ENCODE measurements around the gene DIP2A.
A peak's percentile ranks its signal among the peaks of the same experiment; 100 is the strongest.

The DIP2A gene, protein sequence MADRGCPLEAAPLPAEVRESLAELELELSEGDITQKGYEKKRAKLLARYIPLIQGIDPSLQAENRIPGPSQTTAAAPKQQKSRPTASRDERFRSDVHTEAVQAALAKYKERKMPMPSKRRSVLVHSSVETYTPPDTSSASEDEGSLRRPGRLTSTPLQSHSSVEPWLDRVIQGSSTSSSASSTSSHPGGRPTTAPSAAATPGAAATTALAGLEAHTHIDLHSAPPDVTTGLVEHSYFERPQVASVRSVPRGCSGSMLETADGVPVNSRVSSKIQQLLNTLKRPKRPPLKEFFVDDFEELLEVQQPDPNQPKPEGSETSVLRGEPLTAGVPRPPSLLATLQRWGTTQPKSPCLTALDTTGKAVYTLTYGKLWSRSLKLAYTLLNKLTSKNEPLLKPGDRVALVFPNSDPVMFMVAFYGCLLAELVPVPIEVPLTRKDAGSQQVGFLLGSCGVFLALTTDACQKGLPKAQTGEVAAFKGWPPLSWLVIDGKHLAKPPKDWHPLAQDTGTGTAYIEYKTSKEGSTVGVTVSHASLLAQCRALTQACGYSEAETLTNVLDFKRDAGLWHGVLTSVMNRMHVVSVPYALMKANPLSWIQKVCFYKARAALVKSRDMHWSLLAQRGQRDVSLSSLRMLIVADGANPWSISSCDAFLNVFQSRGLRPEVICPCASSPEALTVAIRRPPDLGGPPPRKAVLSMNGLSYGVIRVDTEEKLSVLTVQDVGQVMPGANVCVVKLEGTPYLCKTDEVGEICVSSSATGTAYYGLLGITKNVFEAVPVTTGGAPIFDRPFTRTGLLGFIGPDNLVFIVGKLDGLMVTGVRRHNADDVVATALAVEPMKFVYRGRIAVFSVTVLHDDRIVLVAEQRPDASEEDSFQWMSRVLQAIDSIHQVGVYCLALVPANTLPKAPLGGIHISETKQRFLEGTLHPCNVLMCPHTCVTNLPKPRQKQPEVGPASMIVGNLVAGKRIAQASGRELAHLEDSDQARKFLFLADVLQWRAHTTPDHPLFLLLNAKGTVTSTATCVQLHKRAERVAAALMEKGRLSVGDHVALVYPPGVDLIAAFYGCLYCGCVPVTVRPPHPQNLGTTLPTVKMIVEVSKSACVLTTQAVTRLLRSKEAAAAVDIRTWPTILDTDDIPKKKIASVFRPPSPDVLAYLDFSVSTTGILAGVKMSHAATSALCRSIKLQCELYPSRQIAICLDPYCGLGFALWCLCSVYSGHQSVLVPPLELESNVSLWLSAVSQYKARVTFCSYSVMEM (N-terminal part only)

DNA sequence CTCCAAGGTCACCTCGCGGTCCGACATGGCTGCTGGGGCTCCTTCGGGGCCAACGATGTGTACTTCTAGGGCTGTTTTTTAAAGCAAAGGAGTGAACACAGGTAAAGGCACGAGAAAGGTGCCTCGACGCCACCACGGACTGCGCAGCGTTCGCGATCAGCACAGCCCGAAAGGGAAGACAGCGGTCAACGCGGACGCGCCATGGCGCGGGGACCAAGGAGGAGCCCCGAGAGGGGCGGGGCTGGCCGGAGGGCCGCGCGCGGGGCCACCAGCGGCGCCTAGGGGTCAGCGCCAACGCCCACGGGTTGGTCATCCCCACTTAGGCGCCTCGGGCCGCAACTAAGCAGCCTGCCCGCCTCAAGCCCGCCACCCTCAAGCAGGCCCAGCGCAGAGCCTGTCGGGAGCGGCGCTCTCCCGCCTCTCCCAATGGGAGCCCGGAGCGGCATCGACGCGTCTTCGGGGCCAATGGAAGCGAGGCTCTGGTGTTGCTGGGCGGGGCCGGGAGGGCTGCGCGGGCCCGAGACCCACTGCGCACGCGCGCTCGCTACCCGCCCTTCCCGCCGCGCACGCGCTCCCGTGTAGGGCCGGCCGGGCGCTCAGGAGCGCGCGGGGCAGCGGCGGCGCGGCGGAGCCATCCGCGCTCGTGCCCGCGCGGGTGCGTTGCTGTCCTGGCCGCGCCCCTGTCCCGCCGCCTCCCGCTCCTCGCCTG, at the start of gene DIP2A:
Gene DIP2A (plus strand): TSS at position 577 of the 709 bp plus-strand sequence. CDS start 241 bp downstream, outside the sequence.
- peak within 1 kb of the TSS; percentile 100 for H3K4me3 ChIP-seq (ENCODE audit: low read length)
- peaks cover 18% of the 10 kb centered on the region for H3K36me3 ChIP-seq (replicated peaks; ENCODE audit: low read depth, low read length)
- H3K27me3 ChIP-seq (ENCODE audit: low read depth, low read length): no peaks in the 10 kb centered on the region
- TF ChIP-seq, protein P1, sequence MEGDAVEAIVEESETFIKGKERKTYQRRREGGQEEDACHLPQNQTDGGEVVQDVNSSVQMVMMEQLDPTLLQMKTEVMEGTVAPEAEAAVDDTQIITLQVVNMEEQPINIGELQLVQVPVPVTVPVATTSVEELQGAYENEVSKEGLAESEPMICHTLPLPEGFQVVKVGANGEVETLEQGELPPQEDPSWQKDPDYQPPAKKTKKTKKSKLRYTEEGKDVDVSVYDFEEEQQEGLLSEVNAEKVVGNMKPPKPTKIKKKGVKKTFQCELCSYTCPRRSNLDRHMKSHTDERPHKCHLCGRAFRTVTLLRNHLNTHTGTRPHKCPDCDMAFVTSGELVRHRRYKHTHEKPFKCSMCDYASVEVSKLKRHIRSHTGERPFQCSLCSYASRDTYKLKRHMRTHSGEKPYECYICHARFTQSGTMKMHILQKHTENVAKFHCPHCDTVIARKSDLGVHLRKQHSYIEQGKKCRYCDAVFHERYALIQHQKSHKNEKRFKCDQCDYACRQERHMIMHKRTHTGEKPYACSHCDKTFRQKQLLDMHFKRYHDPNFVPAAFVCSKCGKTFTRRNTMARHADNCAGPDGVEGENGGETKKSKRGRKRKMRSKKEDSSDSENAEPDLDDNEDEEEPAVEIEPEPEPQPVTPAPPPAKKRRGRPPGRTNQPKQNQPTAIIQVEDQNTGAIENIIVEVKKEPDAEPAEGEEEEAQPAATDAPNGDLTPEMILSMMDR (IDR thresholded peaks at IDR 0.05; ENCODE audit: low read depth, low read length): no peak
- TF ChIP-seq EZH2phosphoT487 (IDR thresholded peaks at IDR 0.05; ENCODE audit: low read depth): no peak
- H2AFZ ChIP-seq (ENCODE audit: low read depth, low read length): peak within 1 kb of the TSS; percentile 86
- peaks cover 44% of the 10 kb centered on the region for H3K79me2 ChIP-seq (ENCODE audit: low read length)
- H3K9me3 ChIP-seq (ENCODE audit: insufficient read depth, low read length): no peaks in the 10 kb centered on the region
- H3K4me1 ChIP-seq (ENCODE audit: low read length): peaks cover 15% of the 10 kb centered on the region
- no peaks in the 10 kb centered on the region for H4K20me1 ChIP-seq (ENCODE audit: insufficient read depth, low read length)
- peak within 1 kb of the TSS; percentile 62 for H3K27ac ChIP-seq (ENCODE audit: low read length)
- H3K9ac ChIP-seq (ENCODE audit: low read length): peak within 1 kb of the TSS; percentile 97
- peak within 1 kb of the TSS; percentile 99 for H3K4me2 ChIP-seq (ENCODE audit: low read length)

DNA sequence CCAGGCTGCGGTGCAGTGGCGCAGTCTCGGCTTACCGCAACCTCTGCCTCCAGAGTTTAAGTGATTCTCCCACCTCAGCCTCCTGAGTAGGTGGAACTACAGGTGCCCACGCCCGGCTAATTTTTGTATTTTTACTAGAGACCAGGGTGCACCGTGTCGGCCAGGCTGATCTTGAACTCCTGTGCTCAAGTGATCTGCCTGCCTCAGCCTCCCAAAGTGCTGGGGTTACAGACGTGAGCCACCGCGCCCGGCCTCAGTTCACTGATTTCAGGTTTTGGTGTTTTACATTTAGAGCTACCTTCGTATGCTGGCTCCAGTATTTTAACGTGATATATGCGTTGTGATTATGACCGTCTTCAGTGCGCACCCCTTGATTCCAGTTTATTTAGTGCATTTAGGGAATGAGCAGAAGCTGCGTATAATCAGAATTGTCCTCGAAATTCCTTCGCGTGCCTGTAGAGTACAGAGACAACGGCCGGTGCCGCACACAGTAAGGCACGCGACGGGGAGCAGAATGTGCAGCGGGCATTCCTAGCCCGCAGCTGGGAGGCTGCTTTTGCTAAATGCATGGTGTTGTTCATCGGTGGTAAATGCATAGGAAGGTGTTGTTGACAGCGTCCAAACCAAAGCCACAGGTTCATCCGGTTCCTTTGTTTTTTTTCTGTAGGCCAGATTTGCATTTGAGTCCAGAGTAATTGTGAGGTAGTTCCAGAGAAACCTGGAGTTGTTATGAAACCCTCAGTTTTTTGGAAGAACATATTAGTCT, 48.9 kb upstream of the DIP2A start:
- H3K4me3 ChIP-seq (ENCODE audit: low read length): no peak overlapping the region

DNA sequence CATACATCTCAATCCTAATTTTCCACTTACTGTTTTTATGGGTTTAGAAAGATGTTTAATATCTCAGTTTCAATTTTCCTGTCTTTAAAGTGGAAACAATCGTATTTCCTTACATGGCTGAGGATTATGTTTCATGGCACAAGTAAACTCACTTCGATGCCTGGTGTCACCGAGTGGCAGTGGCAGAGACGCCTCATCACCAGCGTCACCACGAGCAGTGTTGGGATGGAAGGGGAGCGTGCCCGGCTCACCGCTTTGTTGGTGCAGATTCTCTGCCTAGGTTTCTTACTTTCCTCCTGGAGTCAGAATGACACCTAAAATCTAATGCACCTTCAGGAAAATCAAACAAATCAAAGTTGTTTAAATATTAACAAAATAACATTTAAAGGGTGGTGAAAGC, 48.2 kb upstream of the DIP2A start:
- no peaks in the 10 kb centered on the region for H3K9me3 ChIP-seq (ENCODE audit: insufficient read depth, low read length)
- H3K4me2 ChIP-seq (ENCODE audit: low read length): no peak overlapping the region
- no peak overlapping the region for H3K9ac ChIP-seq (ENCODE audit: low read length)
- H3K4me1 ChIP-seq (ENCODE audit: low read length): no peaks in the 10 kb centered on the region
- no peaks in the 10 kb centered on the region for H3K27me3 ChIP-seq (ENCODE audit: low read depth, low read length)
- H3K79me2 ChIP-seq (ENCODE audit: low read length): no peaks in the 10 kb centered on the region
- no peak overlapping the region for H3K4me3 ChIP-seq (ENCODE audit: low read length)
- H3K36me3 ChIP-seq (replicated peaks; ENCODE audit: low read depth, low read length): no peaks in the 10 kb centered on the region
- TF ChIP-seq, protein P1 (IDR thresholded peaks at IDR 0.05; ENCODE audit: low read depth, low read length): no peak
- no peak for TF ChIP-seq EZH2phosphoT487 (IDR thresholded peaks at IDR 0.05; ENCODE audit: low read depth)
- H3K27ac ChIP-seq (ENCODE audit: low read length): no peak overlapping the region
- no peaks in the 10 kb centered on the region for H4K20me1 ChIP-seq (ENCODE audit: insufficient read depth, low read length)
- no peak overlapping the region for H2AFZ ChIP-seq (ENCODE audit: low read depth, low read length)

More for the DNA sequence above, 48.9 kb upstream of the DIP2A start:
- Histone ChIP-seq H3K27me3 (ENCODE audit: low read depth, low read length) (no peaks in the 10 kb centered on the region), H3K4me2 (ENCODE audit: low read length) (no peak overlapping the region), H3K27ac (ENCODE audit: low read length) (no peak overlapping the region), H4K20me1 (ENCODE audit: insufficient read depth, low read length) (no peaks in the 10 kb centered on the region), H3K9me3 (ENCODE audit: insufficient read depth, low read length) (no peaks in the 10 kb centered on the region), H3K79me2 (ENCODE audit: low read length) (no peaks in the 10 kb centered on the region), H3K4me1 (ENCODE audit: low read length) (no peaks in the 10 kb centered on the region), H3K9ac (ENCODE audit: low read length) (no peak overlapping the region), H3K36me3 (replicated peaks; ENCODE audit: low read depth, low read length) (no peaks in the 10 kb centered on the region), H2AFZ (ENCODE audit: low read depth, low read length) (no peak overlapping the region)
- TF ChIP-seq, protein P1 (IDR thresholded peaks at IDR 0.05; ENCODE audit: low read depth, low read length): no peak
- no peak for TF ChIP-seq EZH2phosphoT487 (IDR thresholded peaks at IDR 0.05; ENCODE audit: low read depth)

Data from OCI-LY3 (cell line).